Mucosa of rectum (tissue), 2 donors: ENCODE results near the gene MAPKAPK2.

Source experiments
- H3K27ac ChIP-seq, 2 donors: one replicate each; pipeline ENCODE4 v1.7.0; 2013; ENCODE audit warnings: inconsistent platforms in 2 of 2, low read depth in 2 of 2, low read length in 2 of 2
- H3K27me3 ChIP-seq, 2 donors: one replicate each; pipeline ENCODE4 v1.7.0; 2013; ENCODE audit warnings: low read length in 2 of 2; ENCODE audit not compliant: control insufficient read depth in 2 of 2, insufficient read depth in 2 of 2
- H3K36me3 ChIP-seq, 2 donors: one replicate each; pipeline ENCODE4 v1.7.0; 2013; ENCODE audit warnings: low read length in 2 of 2; ENCODE audit not compliant: control insufficient read depth in 2 of 2, insufficient read depth in 2 of 2
- H3K4me1 ChIP-seq, 2 donors: one replicate each; pipeline ENCODE4 v1.7.0; 2013; ENCODE audit warnings: low read length in 2 of 2, mild to moderate bottlenecking in 1 of 2; ENCODE audit not compliant: control insufficient read depth in 2 of 2, insufficient read depth in 2 of 2
- H3K4me3 ChIP-seq, 2 donors: one replicate each; pipeline ENCODE4 v1.7.0; 2013; ENCODE audit warnings: low read length in 2 of 2
- H3K9ac ChIP-seq, 2 donors: one replicate each; pipeline ENCODE4 v1.7.0; 2013; ENCODE audit warnings: low read length in 2 of 2, low read depth in 1 of 2, mild to moderate bottlenecking in 1 of 2
- H3K9me3 ChIP-seq, 2 donors: one replicate each; pipeline ENCODE4 v1.7.0; 2013; ENCODE audit warnings: low read length in 2 of 2; ENCODE audit not compliant: control insufficient read depth in 2 of 2
- donor health status: healthy.
- donor health status: Normal muscosa, but diverticular disease.

Gene MAPKAPK2

DNA sequence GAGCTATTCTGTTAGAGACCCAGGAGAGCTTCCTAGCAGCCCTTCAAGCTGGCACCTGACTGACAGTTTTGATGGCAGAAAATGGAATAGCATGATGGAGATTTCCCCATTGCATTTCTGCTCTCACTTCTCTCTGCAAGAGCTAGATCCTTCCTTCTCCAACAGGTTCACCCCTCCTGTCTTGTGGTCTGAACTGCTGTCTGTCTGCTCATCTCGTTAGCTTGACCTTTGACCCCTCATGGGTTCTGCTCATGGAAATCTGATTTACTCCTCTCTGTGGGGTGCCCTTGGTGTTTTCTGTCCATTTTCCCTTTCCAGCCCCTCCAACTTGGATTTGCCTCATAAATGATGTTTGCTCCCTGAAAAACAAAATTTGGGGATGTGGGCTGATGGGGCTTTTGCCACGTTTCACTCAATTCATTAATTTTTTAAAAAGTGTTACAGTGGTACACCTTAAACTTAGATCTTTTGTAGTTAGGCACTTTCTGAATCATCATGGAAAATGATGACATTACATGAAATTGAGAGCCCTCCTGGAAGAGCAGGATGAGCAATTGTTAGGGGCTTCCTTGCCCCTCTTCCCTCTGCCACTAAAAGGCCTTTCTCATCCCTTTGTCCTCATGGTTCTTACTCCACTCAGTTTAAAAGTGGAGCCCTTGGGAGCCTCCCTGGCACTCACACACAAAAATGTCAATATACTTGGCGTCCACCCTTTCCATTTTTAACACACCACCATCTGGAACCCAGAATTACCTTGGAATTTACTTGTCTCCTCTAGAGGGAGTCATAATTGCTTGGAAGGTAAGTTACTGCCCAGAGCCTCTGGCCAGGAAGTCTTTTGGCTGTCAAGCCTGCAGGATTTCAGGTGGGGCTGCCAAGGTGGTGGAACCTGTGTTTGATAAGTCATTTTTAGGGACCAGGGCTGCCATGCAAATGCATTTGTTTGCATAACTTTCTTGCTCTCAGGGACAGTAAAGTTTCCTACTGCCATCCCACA lies 54.0 kb downstream of the MAPKAPK2 start:
- no peak overlapping the region for H3K27ac ChIP-seq
- no peak overlapping the region for H3K9ac ChIP-seq
- no peaks in the 10 kb centered on the region for H3K9me3 ChIP-seq
- H3K36me3 ChIP-seq, result peaks cover 4 to 10% of the 10 kb centered on the region in 2 donors
- no peak overlapping the region for H3K4me3 ChIP-seq
- peaks cover 2 to 14% of the 10 kb centered on the region in 2 donors for H3K4me1 ChIP-seq
- H3K27me3 ChIP-seq, result no peaks in the 10 kb centered on the region

DNA sequence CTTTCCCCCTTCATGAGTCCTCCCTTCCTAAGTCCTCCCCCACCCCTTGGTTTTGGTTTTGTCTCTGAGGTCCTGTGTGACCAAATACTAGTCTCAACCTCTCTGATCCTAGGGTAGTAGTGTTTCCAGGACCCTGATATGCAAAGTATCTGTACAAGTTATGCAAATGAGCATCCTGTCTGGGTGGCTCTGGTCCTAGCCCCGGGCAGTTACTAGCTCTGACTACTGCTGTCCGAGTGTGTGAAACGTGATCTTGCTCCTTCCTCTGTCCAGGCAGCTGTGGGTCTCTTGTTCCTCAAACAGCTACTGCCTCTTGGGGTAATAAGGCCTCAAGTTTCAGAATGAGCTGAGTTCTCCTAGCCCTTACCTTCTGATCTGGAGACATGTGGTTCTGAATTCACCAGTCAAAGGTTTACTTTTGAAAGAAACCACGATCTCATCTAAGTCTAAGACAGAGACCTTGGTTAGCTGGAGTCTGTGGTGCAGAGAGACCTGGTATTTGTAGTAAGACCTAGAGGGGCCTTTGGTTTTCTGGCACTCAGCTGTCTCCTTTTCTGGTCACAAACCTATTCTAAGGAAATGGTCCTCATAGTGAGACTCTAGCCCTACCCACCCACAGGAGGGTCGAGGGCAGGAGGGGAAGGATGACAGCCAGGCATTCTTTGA lies 54.8 kb downstream of the MAPKAPK2 start:
- H3K4me3 ChIP-seq, result no peak overlapping the region
- H3K27ac ChIP-seq, result peak overlapping the region in 1 of 2 donors; percentile 35
- H3K4me1 ChIP-seq, result peaks cover 2 to 14% of the 10 kb centered on the region in 2 donors
- H3K9ac ChIP-seq, result no peak overlapping the region
- H3K27me3 ChIP-seq, result no peaks in the 10 kb centered on the region
- no peaks in the 10 kb centered on the region for H3K9me3 ChIP-seq
- H3K36me3 ChIP-seq, result peaks cover 4 to 10% of the 10 kb centered on the region in 2 donors

DNA sequence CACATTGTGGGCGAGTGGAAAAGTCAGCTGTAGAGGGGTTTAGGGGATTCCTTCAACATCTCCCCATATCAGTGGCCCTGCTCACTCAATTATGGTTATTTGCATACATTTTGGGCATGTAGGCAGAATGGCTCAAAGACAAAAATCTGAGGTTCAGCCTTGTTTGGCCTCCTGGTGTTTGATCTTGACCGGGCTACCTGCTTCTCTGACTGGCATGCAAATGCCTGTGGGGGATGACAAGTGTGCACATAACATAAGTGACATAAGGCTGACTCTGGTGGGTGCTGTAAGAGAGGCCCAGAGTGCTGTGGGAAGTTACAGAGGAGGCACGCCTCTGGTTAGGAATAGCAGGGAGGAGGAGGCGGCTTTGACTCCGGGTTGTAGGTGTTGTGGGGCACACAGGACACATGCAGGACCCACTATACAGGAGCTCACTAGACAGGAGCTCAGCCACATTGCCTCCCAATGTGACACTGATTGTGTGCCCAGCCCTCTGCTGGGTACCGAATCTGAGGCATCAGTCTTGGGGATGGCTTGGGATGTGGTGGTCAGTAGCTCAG lies 56.5 kb downstream of the MAPKAPK2 start:
- no peak overlapping the region for H3K27ac ChIP-seq
- H3K9me3 ChIP-seq, result no peaks in the 10 kb centered on the region
- no peak overlapping the region for H3K9ac ChIP-seq
- no peaks in the 10 kb centered on the region for H3K27me3 ChIP-seq
- H3K36me3 ChIP-seq, result no peaks in the 10 kb centered on the region
- H3K4me1 ChIP-seq, result peaks cover 2 to 14% of the 10 kb centered on the region in 2 donors
- H3K4me3 ChIP-seq, result no peak overlapping the region

DNA sequence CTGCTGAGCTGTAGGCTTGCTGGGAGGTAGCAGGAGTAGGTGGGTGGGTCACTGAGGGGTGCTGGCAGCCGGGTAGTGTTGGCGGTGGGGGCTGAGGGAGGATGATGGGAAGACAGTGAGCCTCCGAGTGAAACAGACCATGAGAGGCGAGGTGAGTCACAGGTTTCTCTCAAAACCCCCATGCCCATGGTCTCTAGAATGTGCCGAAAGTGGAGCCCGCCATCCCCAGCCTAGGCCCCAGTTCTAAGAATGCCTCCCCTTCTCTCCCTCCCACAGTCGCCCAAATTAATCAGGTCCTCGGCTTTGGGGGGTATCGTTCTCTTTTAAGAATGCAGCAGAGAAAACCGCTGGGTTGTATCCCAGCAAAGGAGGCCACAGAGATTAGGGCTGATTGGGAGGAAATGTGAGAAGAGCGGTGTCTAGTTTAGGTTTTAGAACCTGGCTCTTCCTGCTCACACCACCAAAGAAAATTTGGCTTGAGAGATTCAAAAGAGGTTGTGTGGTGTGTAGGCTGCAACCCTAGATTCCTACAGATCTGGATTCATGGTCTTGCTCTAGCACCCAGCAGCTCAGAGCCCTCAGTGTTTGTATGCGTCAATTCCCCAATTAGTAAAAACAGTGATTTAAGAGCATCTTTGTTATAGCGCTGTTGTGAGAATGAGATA lies 58.1 kb downstream of the MAPKAPK2 start:
- Histone ChIP-seq H3K9ac (no peak overlapping the region), H3K27me3 (no peaks in the 10 kb centered on the region), H3K9me3 (no peaks in the 10 kb centered on the region), H3K4me1 (peaks cover 2 to 11% of the 10 kb centered on the region in 2 donors), H3K36me3 (no peaks in the 10 kb centered on the region), H3K4me3 (no peak overlapping the region), H3K27ac (no peak overlapping the region)

DNA sequence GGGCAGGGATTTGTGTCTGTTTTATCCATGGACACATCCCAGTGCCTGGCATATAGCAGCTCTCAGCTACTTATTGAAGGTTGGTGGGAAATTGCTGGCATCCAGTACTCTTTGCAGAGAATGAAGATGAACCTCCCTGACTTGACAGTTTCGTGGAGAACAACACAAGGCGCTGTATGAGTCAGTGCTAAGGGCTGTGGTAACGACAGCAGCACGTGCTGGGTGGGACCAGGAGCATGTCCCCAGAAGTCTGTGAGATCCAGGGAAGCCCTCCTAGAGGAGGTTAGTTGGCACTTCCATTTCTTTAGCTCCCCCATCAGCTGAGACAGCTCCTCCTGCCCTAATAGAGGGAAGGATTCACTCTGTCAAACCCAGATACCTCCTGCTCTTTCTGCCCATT lies 60.0 kb downstream of the MAPKAPK2 start:
- Histone ChIP-seq H3K9ac (no peak overlapping the region), H3K36me3 (no peaks in the 10 kb centered on the region), H3K9me3 (no peaks in the 10 kb centered on the region), H3K4me1 (peaks cover 0 to 4% of the 10 kb centered on the region in 2 donors), H3K27me3 (no peaks in the 10 kb centered on the region), H3K4me3 (no peak overlapping the region), H3K27ac (no peak overlapping the region)

DNA sequence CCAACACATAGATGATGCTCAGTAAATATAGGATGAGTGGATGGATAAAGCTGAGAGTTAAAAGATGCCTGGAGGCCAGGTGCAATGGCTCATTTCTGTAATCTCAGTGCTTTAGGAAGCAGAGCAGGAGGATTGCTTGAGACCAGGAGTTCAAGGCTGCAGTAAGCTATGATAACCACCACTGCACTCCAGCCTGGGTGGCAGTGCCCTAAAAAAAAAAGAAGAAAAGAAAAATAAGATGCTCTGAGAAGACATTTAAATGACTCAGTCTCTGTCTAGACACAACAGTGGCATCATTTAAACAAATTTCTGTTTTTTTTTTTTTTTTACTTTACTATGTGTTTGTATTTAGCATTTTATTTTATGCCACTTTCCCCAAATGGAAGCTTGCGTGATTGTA lies 60.6 kb downstream of the MAPKAPK2 start:
- Histone ChIP-seq H3K9me3 (no peaks in the 10 kb centered on the region), H3K36me3 (no peaks in the 10 kb centered on the region), H3K4me3 (no peak overlapping the region), H3K9ac (no peak overlapping the region), H3K27ac (no peak overlapping the region), H3K27me3 (no peaks in the 10 kb centered on the region), H3K4me1 (no peaks in the 10 kb centered on the region)

DNA sequence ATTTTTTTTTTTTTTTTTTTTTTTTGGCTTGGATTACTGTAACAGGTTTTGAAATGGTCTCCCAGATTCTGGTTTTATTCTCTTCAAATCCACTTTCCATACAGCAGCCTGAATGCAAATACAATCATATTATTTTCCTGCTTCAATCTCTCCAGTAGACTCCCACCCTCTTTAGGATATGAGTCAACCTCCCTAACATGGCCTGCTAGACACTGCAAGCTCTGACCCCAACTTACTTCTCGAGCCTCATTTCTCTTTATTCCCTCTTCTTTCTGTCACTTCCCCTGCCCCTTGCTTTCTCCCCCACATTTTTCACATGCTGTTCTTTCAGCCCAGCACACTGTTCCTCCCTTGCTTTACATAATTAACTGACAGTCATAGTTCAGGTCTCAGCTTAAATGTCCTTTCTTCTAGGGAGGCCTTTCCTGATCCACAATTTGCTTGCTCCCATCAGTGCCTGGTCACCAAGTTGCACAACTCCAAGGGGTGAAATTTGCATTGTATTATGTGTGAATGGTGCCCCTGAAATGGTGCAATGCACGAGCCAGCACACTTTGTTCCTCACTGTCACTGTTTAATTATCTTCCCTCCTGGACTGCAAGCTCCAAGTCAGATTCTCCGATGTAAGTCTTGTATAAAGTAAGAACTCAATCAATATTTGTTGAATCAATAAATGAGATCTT lies 63.8 kb downstream of the MAPKAPK2 start:
- H3K9ac ChIP-seq, result no peak overlapping the region
- no peaks in the 10 kb centered on the region for H3K9me3 ChIP-seq
- H3K27me3 ChIP-seq, result no peaks in the 10 kb centered on the region
- H3K4me3 ChIP-seq, result no peak overlapping the region
- no peak overlapping the region for H3K27ac ChIP-seq
- no peaks in the 10 kb centered on the region for H3K4me1 ChIP-seq
- H3K36me3 ChIP-seq, result no peaks in the 10 kb centered on the region

DNA sequence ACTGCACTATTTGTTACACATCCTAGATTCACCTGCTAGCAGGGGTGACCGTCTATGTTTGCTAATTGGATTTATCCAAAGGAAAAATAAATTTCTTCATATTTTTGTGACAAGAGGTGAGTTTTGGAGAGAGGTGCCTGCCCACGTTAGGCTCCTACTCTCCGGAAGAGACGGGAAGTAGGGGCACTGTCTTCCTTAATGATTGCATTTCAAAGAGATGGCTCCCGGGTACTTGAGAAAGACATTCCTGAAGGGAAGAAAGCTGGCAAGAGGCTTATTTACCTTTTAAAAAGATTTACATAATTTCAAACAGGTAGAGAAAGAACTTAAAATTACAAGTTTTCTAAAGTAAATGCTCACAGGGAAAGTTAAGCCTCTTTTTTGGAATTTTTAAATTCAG lies 67.2 kb downstream of the MAPKAPK2 start:
- Histone ChIP-seq H3K27ac (no peak overlapping the region), H3K36me3 (no peaks in the 10 kb centered on the region), H3K4me1 (no peaks in the 10 kb centered on the region), H3K9ac (no peak overlapping the region), H3K27me3 (no peaks in the 10 kb centered on the region), H3K9me3 (no peaks in the 10 kb centered on the region), H3K4me3 (no peak overlapping the region)

DNA sequence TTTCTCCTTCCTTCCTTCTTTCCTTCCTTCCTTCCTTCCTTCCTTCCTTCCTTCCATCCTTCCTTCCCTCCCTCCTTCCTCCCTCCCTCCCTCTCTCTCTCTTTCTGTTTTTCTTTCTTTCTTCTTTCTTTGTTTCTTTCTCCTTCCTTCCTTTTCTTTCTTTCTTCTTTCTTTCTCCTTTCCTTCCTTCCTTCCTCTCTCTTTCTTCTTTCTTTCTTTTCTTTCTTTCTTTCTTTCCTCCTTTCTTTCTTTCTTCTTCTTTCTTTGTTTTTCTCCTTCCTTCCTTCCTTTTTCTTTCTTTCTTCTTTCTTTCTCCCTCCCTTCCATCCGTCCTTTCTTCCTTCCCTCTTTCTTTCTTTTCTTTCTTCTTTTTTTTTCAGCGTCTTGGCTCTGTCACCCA lies 67.8 kb downstream of the MAPKAPK2 start:
- Histone ChIP-seq H3K9me3 (no peaks in the 10 kb centered on the region), H3K27me3 (no peaks in the 10 kb centered on the region), H3K4me1 (no peaks in the 10 kb centered on the region), H3K4me3 (no peak overlapping the region), H3K9ac (no peak overlapping the region), H3K27ac (no peak overlapping the region), H3K36me3 (no peaks in the 10 kb centered on the region)
